HEK293T (cell line): Measurements from ENCODE around the gene FBLN1.

Source experiments
- BHLHE40 ChIP-seq: fragments of 450-650 bp; IDR thresholded peaks from 2 replicates; pipeline ENCODE4 v1.6.1; 2016; ENCODE audit warnings: mild to moderate bottlenecking, moderate library complexity, borderline replicate concordance
- ELF4 ChIP-seq: fragments of 450-650 bp; IDR thresholded peaks from 2 replicates; pipeline ENCODE4 v1.6.1; 2017; ENCODE audit warnings: antibody characterized with exemption
- FOXA1 ChIP-seq: fragments of 450-650 bp; IDR thresholded peaks from 2 replicates; pipeline ENCODE4 v1.6.1; 2016; ENCODE audit warnings: mild to moderate bottlenecking
- FOXK2 ChIP-seq: fragments of 450-650 bp; IDR thresholded peaks from 2 replicates; pipeline ENCODE4 v1.6.1; 2016; ENCODE audit warnings: mild to moderate bottlenecking
- HDGF ChIP-seq: fragments of 450-650 bp; IDR thresholded peaks from 2 replicates; pipeline ENCODE4 v1.6.1; 2017; ENCODE audit warnings: antibody characterized with exemption, borderline replicate concordance
- L3MBTL2 ChIP-seq: fragments of 450-650 bp; conservative IDR thresholded peaks from 2 replicates; pipeline ENCODE4 v1.6.1; 2016; ENCODE audit warnings: mild to moderate bottlenecking
- LEF1 ChIP-seq: fragments of 450-650 bp; IDR thresholded peaks from 2 replicates; pipeline ENCODE4 v1.6.1; 2017; ENCODE audit warnings: mild to moderate bottlenecking, borderline replicate concordance
- NFRKB ChIP-seq: fragments of 450-650 bp; IDR thresholded peaks from 2 replicates; pipeline ENCODE4 v1.6.1; 2016; ENCODE audit warnings: mild to moderate bottlenecking, moderate library complexity
- SP1 ChIP-seq: fragments of 450-650 bp; IDR thresholded peaks from 2 replicates; pipeline ENCODE4 v1.6.1; 2017
- SUZ12 ChIP-seq: fragments of 450-650 bp; IDR thresholded peaks from 2 replicates; pipeline ENCODE4 v1.6.1; 2016; ENCODE audit warnings: mild to moderate bottlenecking

DNA sequence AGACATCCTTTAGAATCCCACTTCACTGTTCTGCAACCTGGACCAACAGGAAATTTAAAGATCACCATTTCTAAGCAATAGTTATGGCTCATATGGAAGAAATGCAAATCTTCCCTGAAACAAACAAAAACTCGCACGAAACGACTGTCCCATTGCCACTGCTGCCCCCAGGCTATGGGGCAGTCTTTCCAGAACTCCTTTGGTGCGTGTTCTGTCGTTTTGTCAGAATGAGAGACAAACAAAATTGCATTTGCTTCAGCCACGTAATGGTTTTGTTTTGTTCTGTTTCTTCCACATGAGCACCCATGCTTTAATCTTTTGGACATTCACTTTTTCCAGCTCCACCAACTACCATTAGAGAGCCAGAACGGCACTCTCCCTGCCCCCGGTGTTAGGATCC is 10.8 kb upstream of the FBLN1 start:
- no peak for TF ChIP-seq SUZ12
- TF ChIP-seq HDGF, result no peak
- no peak for TF ChIP-seq L3MBTL2
- TF ChIP-seq ELF4, result no peak
- no peak for TF ChIP-seq SP1
- no peak for TF ChIP-seq FOXA1
- no peak for TF ChIP-seq NFRKB
- TF ChIP-seq FOXK2, result no peak
- TF ChIP-seq LEF1, result no peak
- no peak for TF ChIP-seq BHLHE40
